ENCODE results near the gene MT1B.
"Not testable (repeated sequence)": the region's sequence is repeated elsewhere in the genome, so short reads cannot be mapped to it uniquely, and the experiment has no call there.

- TF ChIP-seq CTCF, POLR2A (IDR thresholded peaks at IDR 0.05): not testable (repeated sequence)
Measured at GRCh38 chr16:56623184-56623583, 28.5 kb upstream of the MT1B start.

Data from right lobe of liver (tissue), 4 donors.